ENCODE data around the gene FANCC. TPM values are rescaled to one million over a fixed set of nuclear protein-coding genes. Genes with fewer than 3 reads are reported as not detected.

The FANCC gene
- total RNA-seq, 6 experiments from 2014 or later, result 4.7 to 7.1 (median 5.7) TPM

GRCh38 chr9:95181226-95181818, 136.2 kb downstream of the FANCC start:
- peaks cover 3% of the 10 kb centered on the region; the same call in 1 of the 2 replicates for H3K27me3 Mint-ChIP-seq (ENCODE audit: insufficient read depth)
- H3K9me3 Mint-ChIP-seq, result no peaks in the 10 kb centered on the region
- no peaks in the 10 kb centered on the region for H3K4me1 Mint-ChIP-seq (ENCODE audit: low read depth)
- peak; percentile 6 for DNase-seq
- no peak overlapping the region for H3K27ac Mint-ChIP-seq
- no peaks in the 10 kb centered on the region for H3K36me3 Mint-ChIP-seq (ENCODE audit: low read depth)
- no peak overlapping the region for H3K4me3 Mint-ChIP-seq
- peak; percentile 87 for TF ChIP-seq CTCF (IDR thresholded peaks at IDR 0.05)

GRCh38 chr9:95177617-95178016, 139.9 kb downstream of the FANCC start:
- H3K36me3 Mint-ChIP-seq (ENCODE audit: low read depth), result no peaks in the 10 kb centered on the region
- peaks cover 2% of the 10 kb centered on the region; the same call in 1 of the 2 replicates for H3K27me3 Mint-ChIP-seq (ENCODE audit: insufficient read depth)
- H3K9me3 Mint-ChIP-seq, result no peaks in the 10 kb centered on the region
- H3K4me1 Mint-ChIP-seq (ENCODE audit: low read depth), result no peaks in the 10 kb centered on the region
- no peak for TF ChIP-seq CTCF (IDR thresholded peaks at IDR 0.05)
- no peak overlapping the region for H3K4me3 Mint-ChIP-seq
- H3K27ac Mint-ChIP-seq, result no peak overlapping the region
- DNase-seq, result no peak

DNA sequence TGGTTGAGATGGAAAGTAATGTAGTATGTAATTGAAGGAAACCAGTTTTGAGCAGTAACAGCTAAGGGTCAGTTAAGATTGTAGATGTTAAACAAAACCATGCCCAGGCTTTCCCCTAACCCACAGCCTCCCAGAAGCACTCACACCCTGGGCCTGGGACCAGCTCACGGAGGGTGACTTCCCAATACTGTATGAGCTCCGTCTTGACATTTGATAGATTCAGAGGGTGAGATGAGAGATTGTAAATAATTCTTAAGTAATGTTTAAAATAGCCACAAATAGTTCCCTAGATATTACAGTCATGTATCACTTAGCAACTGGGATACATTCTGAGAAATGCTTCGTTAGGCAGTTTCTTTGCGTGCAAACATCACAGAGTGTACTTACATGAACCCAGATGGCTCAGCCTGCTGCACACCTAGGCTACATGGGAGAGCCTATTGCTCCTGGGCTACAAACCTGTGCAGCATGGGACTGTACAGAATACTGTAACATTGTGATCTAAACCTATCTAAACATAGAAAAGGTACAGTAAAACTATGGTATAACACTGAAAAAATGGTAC, 140.7 kb downstream of the FANCC start:
- H3K27me3 Mint-ChIP-seq (ENCODE audit: insufficient read depth), result no peaks in the 10 kb centered on the region; the same call in 1 of the 2 replicates
- H3K9me3 Mint-ChIP-seq, result no peaks in the 10 kb centered on the region
- no peak for DNase-seq
- H3K4me1 Mint-ChIP-seq (ENCODE audit: low read depth), result peaks cover 2% of the 10 kb centered on the region
- no peak overlapping the region for H3K27ac Mint-ChIP-seq
- TF ChIP-seq CTCF (IDR thresholded peaks at IDR 0.05), result no peak
- H3K36me3 Mint-ChIP-seq (ENCODE audit: low read depth), result no peaks in the 10 kb centered on the region
- H3K4me3 Mint-ChIP-seq, result no peak overlapping the region

GRCh38 chr9:95175523-95175922, 142.0 kb downstream of the FANCC start:
- TF ChIP-seq CTCF (IDR thresholded peaks at IDR 0.05), result no peak
- no peak for DNase-seq
- H3K4me1 Mint-ChIP-seq (ENCODE audit: low read depth), result peaks cover 15% of the 10 kb centered on the region
- no peak overlapping the region for H3K27ac Mint-ChIP-seq
- H3K27me3 Mint-ChIP-seq (ENCODE audit: insufficient read depth), result no peaks in the 10 kb centered on the region; the same call in 1 of the 2 replicates
- no peak overlapping the region for H3K4me3 Mint-ChIP-seq
- H3K36me3 Mint-ChIP-seq (ENCODE audit: low read depth), result no peaks in the 10 kb centered on the region
- no peaks in the 10 kb centered on the region for H3K9me3 Mint-ChIP-seq

DNA sequence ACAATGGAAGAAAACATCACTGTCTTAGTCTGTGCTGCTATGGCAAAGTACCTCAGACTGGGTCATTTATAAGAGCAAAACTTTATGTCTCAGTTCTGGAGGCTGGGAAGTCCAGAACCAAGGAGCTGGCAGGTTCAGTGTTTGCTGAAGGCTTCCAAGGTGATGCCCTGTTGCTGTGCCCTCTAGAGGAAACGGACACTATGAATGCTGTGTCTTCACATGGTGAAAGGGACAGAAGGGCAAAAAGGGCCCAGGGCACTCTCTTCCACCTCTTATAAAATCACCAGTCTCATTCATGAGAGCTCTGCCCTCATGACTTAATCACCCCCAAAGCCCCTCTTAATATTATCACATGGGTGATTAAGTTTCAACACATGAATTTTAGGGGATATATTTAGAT, 143.5 kb downstream of the FANCC start:
- Mint-ChIP-seq H3K36me3 (ENCODE audit: low read depth) (no peaks in the 10 kb centered on the region), H3K27me3 (ENCODE audit: insufficient read depth) (no peaks in the 10 kb centered on the region), H3K4me1 (ENCODE audit: low read depth) (peaks cover 20% of the 10 kb centered on the region), H3K4me3 (no peak overlapping the region), H3K27ac (no peak overlapping the region), H3K9me3 (no peaks in the 10 kb centered on the region)
- no peak for TF ChIP-seq CTCF (IDR thresholded peaks at IDR 0.05)
- no peak for DNase-seq

All from HFFc6 (cell line).